Body of pancreas (tissue), 2 donors: Measurements from ENCODE around the gene KRT34. TPM values are rescaled to one million over a fixed set of nuclear protein-coding genes. Genes with fewer than 3 reads are reported as not detected.

ENCODE experiments used
- total RNA-seq, 2 donors: library from RNA; depleted of rRNA; stranded (reverse); fragments of >200 nt; gene quantifications; one replicate each; pipeline ENCODE4 v1.1.0, GENCODE V29; 2016

KRT34 gene
- total RNA-seq, 2 donors from 2014 or later: not detected

Other genes starting within 250 kb of the KRT34 start
- gene KRTAP4-6, start 241.8 kb downstream of the KRT34 start, total RNA-seq: not detected
- not detected for gene KRTAP4-5, start 232.5 kb downstream of the KRT34 start, total RNA-seq
- gene KRTAP4-4, start 221.6 kb downstream of the KRT34 start, total RNA-seq: not detected
- not detected for gene KRTAP4-3, start 214.1 kb downstream of the KRT34 start, total RNA-seq
- not detected for gene KRTAP4-2, start 204.1 kb downstream of the KRT34 start, total RNA-seq
- not detected for gene KRTAP4-1, start 197.4 kb downstream of the KRT34 start, total RNA-seq
- not detected for gene KRTAP9-1, start 192.4 kb downstream of the KRT34 start, total RNA-seq
- not detected for gene KRTAP9-2, start 155.7 kb downstream of the KRT34 start, total RNA-seq
- gene KRTAP9-3, start 149.9 kb downstream of the KRT34 start, total RNA-seq: not detected
- gene KRTAP9-8, start 144.3 kb downstream of the KRT34 start, total RNA-seq: not detected
- gene KRTAP9-4, start 132.6 kb downstream of the KRT34 start, total RNA-seq: not detected
- not detected for gene KRTAP9-9, start 126.9 kb downstream of the KRT34 start, total RNA-seq
- not detected for gene KRTAP9-6, start 116.9 kb downstream of the KRT34 start, total RNA-seq
- not detected for gene KRTAP9-7, start 106.6 kb downstream of the KRT34 start, total RNA-seq
- not detected for gene KRTAP29-1, start 79.5 kb downstream of the KRT34 start, total RNA-seq
- gene KRTAP16-1, start 73.0 kb downstream of the KRT34 start, total RNA-seq: not detected
- not detected for gene KRTAP17-1, start 66.6 kb downstream of the KRT34 start, total RNA-seq
- gene KRT33A, start 31.5 kb downstream of the KRT34 start, total RNA-seq: not detected
- gene KRT33B, start 12.5 kb downstream of the KRT34 start, total RNA-seq: not detected
- gene KRT31, start 15.3 kb upstream of the KRT34 start, total RNA-seq: not detected
- gene KRT37, start 42.3 kb upstream of the KRT34 start, total RNA-seq: not detected
- not detected for gene KRT38, start 58.7 kb upstream of the KRT34 start, total RNA-seq
- gene KRT32, start 85.1 kb upstream of the KRT34 start, total RNA-seq: not detected
- gene KRT35, start 98.8 kb upstream of the KRT34 start, total RNA-seq: not detected
- not detected for gene KRT36, start 107.6 kb upstream of the KRT34 start, total RNA-seq
- gene KRT13, start 123.3 kb upstream of the KRT34 start, total RNA-seq: not detected
- under 1 TPM in 1 of 2 donors, not detected in 1; 0.52 TPM for gene KRT15, start 136.6 kb upstream of the KRT34 start, total RNA-seq
- 100 to 1,000 TPM in 1 of 2 donors, 10 to 100 TPM in 1; 77.5 to 121 TPM for gene KRT19, start 146.0 kb upstream of the KRT34 start, total RNA-seq
- gene KRT9, start 189.8 kb upstream of the KRT34 start, total RNA-seq: not detected
- gene KRT14, start 204.6 kb upstream of the KRT34 start, total RNA-seq: 1 to 10 TPM in 1 of 2 donors, not detected in 1; 2.3 TPM
- gene KRT16, start 230.5 kb upstream of the KRT34 start, total RNA-seq: 1 to 10 TPM; 1.6 to 4.2 TPM
- gene KRT17, start 242.3 kb upstream of the KRT34 start, total RNA-seq: 1 to 10 TPM; 4.4 to 5.9 TPM